IPS-18a (cell line): ENCODE data around the gene CDK5RAP1.

Experiments
- H3K27ac ChIP-seq: one replicate; pipeline ENCODE4 v1.5.1; 2013; ENCODE audit warnings: low read length
- H3K27me3 ChIP-seq: one replicate; pipeline ENCODE4 v1.6.1; 2013; ENCODE audit warnings: mild to moderate bottlenecking, low read length; ENCODE audit not compliant: control insufficient read depth, insufficient read depth
- H3K36me3 ChIP-seq: one replicate; pipeline ENCODE4 v1.6.1; 2013; ENCODE audit warnings: low read depth, low read length; ENCODE audit not compliant: control insufficient read depth
- H3K4me1 ChIP-seq: one replicate; pipeline ENCODE4 v1.6.1; 2013; ENCODE audit warnings: low read depth, low read length; ENCODE audit not compliant: control insufficient read depth
- H3K4me3 ChIP-seq: one replicate; pipeline ENCODE4 v1.5.1; 2013; ENCODE audit warnings: low read length
- H3K9ac ChIP-seq: one replicate; pipeline ENCODE4 v1.6.1; 2013; ENCODE audit warnings: mild to moderate bottlenecking, low read length, moderate library complexity
- H3K9me3 ChIP-seq: one replicate; pipeline ENCODE4 v1.6.1; 2013; ENCODE audit warnings: low read depth, low read length; ENCODE audit not compliant: control insufficient read depth

CDK5RAP1 gene

DNA sequence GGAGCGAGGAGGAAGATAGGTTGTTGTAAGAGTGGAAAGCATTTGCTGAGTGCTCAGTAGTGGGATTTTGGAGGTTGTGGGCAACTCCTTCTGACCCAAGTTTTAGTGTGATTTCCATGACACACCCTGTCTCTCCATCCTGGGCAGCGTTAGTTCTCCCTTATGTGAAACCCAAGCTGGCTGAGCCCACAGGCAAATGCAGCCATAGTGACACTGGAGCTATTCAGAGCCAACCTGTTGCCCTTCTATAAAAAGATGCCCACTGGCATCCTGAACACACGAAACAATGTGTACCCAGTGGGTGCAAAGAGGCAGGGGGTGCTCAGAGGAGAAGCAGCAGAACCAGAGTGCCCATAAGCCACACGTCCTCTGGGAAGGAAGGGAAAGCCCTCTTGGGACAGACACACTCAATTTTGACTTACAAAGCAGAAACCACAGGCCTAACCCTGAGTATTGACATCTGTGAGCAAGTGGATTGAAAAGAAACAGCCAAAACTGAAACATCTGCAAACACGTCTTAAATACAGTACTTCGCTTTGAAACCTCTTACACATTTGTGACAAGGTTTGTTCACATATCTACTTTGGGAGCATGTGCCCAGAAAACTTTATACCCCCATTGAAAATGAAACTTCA, 63.7 kb downstream of the CDK5RAP1 start:
- Histone ChIP-seq H3K27ac (no peak overlapping the region), H3K4me3 (no peak overlapping the region), H3K27me3 (no peaks in the 10 kb centered on the region), H3K9ac (no peak overlapping the region), H3K9me3 (no peaks in the 10 kb centered on the region), H3K4me1 (no peaks in the 10 kb centered on the region), H3K36me3 (no peaks in the 10 kb centered on the region)

DNA sequence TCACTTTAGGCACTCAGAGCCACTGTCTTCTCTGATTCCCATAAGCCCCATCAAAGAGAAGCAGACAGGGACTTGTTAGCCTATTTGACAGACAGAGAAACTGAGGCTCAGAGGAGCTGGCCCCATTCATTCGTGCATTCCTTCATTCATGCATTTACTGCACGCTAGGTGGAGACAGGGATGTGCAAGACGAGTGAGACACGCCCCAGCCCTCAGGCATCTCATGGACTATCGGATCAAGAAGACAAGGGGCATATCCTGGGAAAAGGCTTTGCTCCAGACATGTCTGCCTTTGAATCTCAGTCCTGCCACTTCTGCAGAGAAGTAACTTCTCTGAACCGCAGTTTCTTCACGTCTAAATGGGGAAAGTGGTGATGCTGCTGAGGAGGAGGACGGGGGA, 64.2 kb downstream of the CDK5RAP1 start:
- no peaks in the 10 kb centered on the region for H3K4me1 ChIP-seq
- no peak overlapping the region for H3K9ac ChIP-seq
- H3K36me3 ChIP-seq: no peaks in the 10 kb centered on the region
- H3K4me3 ChIP-seq: no peak overlapping the region
- H3K27me3 ChIP-seq: no peaks in the 10 kb centered on the region
- H3K9me3 ChIP-seq: no peaks in the 10 kb centered on the region
- no peak overlapping the region for H3K27ac ChIP-seq

DNA sequence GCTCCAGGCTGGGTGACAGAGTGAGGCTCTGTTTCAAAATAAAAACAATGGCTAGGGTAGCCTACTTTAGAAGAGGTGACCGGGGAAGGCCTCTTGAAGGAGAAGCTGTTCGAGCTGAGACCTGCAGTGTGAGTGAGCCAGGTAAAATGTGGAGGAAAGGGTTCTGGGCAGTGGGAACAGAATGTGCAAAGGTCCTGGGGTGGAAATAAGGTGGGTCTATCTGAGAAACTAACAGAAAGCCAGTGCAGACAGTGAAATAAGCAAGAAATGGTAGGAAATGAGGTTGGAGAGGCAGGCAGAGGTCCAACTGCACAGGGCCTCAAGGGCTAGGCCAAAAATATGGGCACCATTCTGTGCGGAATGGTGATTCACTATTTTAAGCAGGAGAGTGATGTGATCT, 64.9 kb downstream of the CDK5RAP1 start:
- no peak overlapping the region for H3K9ac ChIP-seq
- no peaks in the 10 kb centered on the region for H3K27me3 ChIP-seq
- H3K9me3 ChIP-seq: no peaks in the 10 kb centered on the region
- no peaks in the 10 kb centered on the region for H3K4me1 ChIP-seq
- H3K27ac ChIP-seq: no peak overlapping the region
- H3K36me3 ChIP-seq: no peaks in the 10 kb centered on the region
- H3K4me3 ChIP-seq: no peak overlapping the region

DNA sequence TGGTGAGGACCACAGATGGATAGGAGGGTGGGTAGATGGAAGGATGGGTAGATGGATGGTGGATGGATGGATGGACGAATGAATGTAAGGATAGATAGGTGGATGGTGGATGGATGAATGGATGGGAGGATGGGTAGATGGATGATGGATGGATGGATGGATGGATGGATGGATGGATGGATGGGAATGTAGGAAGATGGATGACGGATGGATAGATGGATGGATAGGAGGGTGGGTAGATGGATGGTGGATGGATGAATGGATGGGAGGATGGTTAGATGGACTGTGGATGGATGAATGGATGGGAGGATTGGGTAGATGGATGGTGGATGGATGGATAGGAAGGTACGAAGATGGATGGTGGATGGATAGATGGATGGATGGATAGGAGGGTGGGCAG, 67.2 kb downstream of the CDK5RAP1 start:
- no peaks in the 10 kb centered on the region for H3K4me1 ChIP-seq
- H3K4me3 ChIP-seq: no peak overlapping the region
- H3K27me3 ChIP-seq: no peaks in the 10 kb centered on the region
- H3K9ac ChIP-seq: no peak overlapping the region
- no peaks in the 10 kb centered on the region for H3K36me3 ChIP-seq
- H3K27ac ChIP-seq: no peak overlapping the region
- no peaks in the 10 kb centered on the region for H3K9me3 ChIP-seq

DNA sequence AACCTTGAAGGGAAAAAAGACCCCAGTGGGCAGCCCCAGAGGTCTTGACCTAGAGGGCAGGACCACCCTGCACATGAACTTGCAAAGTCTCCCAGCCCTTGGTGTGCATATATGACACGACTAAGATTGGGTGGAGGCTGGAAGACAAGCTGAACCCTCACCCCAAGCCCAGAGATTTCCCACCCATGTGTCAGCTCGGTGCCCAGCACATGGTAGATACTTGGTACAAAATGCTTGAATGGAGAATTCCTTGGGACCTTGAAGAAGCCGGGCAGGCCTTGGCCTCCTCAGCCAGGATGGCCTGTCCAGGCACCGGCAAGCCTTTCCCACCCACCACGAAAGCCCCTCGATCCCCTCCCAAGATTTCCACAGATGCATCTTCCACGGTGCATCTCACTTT, 67.7 kb downstream of the CDK5RAP1 start:
- Histone ChIP-seq H3K27me3 (no peaks in the 10 kb centered on the region), H3K4me3 (no peak overlapping the region), H3K36me3 (no peaks in the 10 kb centered on the region), H3K4me1 (no peaks in the 10 kb centered on the region), H3K9me3 (no peaks in the 10 kb centered on the region), H3K27ac (no peak overlapping the region), H3K9ac (no peak overlapping the region)

DNA sequence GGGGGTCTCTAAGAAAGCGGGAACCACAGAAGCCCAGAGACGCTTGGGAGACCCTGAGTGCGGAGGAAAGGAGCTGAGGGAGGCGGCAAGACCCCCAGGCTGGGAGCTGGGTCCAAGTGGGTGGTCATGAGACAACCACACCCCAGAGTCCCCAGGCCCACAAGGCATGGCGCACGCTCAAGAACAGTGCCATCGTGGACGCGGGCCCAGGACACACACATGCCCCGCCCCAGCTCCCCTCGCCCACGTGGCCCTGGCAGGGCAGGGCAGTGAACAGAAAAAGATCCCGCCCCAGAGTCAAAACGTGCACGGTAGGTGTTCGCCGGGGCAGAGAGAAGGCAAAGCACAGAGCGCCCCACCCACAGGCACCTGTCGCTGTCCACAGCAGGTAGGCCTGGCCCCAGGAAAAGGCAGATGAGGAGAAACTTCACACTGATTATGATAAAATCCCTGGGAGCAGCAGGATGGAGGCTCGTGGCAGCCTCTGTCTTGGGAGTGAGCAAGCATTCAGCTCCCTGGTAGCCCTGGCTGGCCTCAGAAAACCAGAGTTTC, 68.3 kb downstream of the CDK5RAP1 start:
- H3K9me3 ChIP-seq: no peaks in the 10 kb centered on the region
- H3K27me3 ChIP-seq: no peaks in the 10 kb centered on the region
- no peaks in the 10 kb centered on the region for H3K4me1 ChIP-seq
- H3K4me3 ChIP-seq: no peak overlapping the region
- no peak overlapping the region for H3K27ac ChIP-seq
- H3K9ac ChIP-seq: no peak overlapping the region
- no peaks in the 10 kb centered on the region for H3K36me3 ChIP-seq

DNA sequence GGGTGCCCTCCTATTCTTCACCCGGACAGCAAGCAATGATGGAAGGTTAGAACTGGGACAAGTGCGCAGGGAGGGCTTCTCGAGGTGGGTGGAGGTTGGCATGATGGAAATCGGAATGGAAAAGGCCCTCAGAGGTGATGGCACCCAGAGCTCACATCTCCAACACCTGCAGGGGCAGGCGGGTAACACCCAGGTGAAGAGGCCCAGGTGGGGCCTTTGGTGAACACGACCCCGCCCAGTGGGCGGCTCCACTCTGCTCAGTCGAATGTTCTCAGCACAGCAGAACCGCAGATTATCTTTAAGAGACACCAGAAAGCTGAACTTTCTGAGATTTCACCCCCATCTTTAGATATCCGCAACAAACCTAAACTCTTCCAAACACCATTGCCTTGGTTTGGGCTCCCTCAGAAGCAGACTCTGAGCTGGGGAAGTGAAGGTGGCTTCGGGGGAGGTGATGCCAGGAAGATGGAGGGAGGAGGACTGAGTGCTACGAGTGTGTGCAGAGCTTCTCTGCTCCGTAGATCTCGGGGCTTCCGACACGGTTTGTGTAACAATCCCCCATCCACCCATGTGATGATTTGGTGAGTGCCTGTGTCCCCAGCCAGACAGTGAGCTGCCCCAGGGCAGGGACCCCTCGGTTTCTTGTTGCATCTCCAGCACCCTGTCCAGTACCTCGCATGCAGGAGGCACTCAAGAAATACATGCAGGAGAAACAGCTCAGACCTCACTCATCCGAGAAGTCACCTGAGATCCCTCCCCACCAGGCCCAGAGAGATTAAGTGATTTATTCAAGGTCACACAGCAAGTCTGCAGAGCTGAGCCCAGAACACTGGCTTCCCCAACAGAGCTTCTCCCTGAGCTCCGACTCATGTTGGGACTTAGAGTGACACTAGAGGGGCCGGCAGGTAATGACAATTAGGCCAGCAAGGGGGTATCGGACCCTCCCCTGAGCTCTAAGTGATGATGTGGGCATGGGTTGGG, 72.9 kb downstream of the CDK5RAP1 start:
- H3K36me3 ChIP-seq: no peaks in the 10 kb centered on the region
- no peaks in the 10 kb centered on the region for H3K9me3 ChIP-seq
- H3K9ac ChIP-seq: no peak overlapping the region
- H3K4me3 ChIP-seq: no peak overlapping the region
- H3K4me1 ChIP-seq: no peaks in the 10 kb centered on the region
- no peaks in the 10 kb centered on the region for H3K27me3 ChIP-seq
- H3K27ac ChIP-seq: no peak overlapping the region

DNA sequence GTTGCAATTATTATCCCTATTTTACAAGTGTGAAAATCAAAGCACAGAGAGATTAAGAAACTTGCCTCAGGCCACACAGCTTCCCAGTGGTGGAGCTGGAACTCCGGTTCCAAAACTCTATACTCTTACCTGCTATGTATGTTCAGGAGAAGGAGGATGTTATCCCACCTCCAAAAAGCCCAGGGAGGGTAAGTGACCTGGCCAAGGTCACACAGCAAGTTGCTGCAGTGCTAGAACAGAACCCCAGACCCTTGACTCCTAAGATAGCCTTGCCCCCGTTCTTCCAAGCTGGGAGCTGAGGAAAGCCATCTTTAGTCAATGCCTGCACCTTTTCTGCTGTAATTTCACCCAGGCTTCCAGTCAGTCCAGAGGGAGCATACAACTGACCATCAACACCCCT, 76.0 kb downstream of the CDK5RAP1 start:
- no peak overlapping the region for H3K27ac ChIP-seq
- H3K27me3 ChIP-seq: no peaks in the 10 kb centered on the region
- H3K4me3 ChIP-seq: no peak overlapping the region
- H3K9ac ChIP-seq: no peak overlapping the region
- no peaks in the 10 kb centered on the region for H3K36me3 ChIP-seq
- H3K9me3 ChIP-seq: no peaks in the 10 kb centered on the region
- no peaks in the 10 kb centered on the region for H3K4me1 ChIP-seq

DNA sequence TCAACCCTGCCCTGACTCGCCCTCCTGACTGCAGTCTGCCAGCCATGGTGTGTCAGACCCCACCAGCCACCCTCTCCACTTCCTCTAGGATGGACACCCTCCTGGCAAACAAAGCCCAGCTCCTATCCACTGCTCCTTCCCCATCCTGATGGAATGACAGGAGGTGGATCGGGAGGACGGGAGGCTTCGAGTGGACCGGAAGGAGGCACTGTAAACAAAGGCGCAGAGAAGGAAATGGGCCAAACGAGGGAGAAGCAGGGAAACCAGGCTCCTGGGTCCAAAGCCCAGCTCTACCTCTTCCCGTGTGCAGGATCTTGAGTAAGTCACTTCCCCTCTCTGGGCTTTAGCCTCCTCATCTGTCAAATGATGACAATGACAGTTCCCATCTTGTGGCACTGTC, 78.1 kb downstream of the CDK5RAP1 start:
- Histone ChIP-seq H3K27me3 (no peaks in the 10 kb centered on the region), H3K4me3 (no peak overlapping the region), H3K9me3 (no peaks in the 10 kb centered on the region), H3K9ac (no peak overlapping the region), H3K36me3 (no peaks in the 10 kb centered on the region), H3K4me1 (no peaks in the 10 kb centered on the region), H3K27ac (no peak overlapping the region)

DNA sequence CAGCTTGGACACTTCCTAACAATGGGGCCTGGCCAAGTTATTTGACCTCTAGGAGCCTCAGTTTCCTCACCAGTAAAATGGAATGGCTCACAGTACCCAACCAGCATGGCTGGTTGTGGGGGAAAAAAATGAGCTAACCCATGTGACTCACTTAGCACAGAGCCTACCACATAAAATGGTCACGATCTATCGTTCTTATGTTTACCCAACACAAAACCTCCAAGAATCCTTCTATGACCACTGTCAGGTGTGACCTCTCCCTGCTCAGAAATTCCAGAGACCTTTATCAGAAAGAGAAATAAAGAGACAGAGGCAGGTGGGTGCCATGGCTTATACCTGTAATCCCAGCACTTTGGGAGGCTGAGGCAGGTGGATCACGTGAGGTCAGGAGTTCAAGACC, 78.9 kb downstream of the CDK5RAP1 start:
- Histone ChIP-seq H3K27me3 (no peaks in the 10 kb centered on the region), H3K4me1 (no peaks in the 10 kb centered on the region), H3K9me3 (no peaks in the 10 kb centered on the region), H3K9ac (no peak overlapping the region), H3K4me3 (no peak overlapping the region), H3K27ac (no peak overlapping the region), H3K36me3 (no peaks in the 10 kb centered on the region)

DNA sequence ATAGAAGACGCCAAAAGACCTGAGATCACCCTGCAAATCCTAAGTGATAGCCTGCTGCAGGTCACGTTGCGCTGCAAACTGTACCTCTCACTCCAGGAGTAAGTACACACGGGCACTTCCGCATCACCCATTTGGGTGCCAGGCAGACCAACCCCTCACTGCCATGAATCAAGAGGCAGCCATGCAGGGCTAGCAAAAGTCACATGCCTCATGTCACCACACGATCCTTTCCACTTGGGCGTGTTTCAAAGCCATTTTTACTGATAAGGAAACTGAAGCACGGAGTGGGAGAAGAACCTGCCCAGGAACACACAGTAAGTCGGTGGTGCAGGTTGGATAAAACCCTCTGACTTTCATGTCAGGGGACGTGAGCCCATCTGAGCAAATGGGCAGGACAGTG, 81.3 kb downstream of the CDK5RAP1 start:
- no peak overlapping the region for H3K4me3 ChIP-seq
- no peaks in the 10 kb centered on the region for H3K4me1 ChIP-seq
- H3K36me3 ChIP-seq: no peaks in the 10 kb centered on the region
- no peaks in the 10 kb centered on the region for H3K27me3 ChIP-seq
- no peak overlapping the region for H3K9ac ChIP-seq
- H3K27ac ChIP-seq: no peak overlapping the region
- H3K9me3 ChIP-seq: no peaks in the 10 kb centered on the region

DNA sequence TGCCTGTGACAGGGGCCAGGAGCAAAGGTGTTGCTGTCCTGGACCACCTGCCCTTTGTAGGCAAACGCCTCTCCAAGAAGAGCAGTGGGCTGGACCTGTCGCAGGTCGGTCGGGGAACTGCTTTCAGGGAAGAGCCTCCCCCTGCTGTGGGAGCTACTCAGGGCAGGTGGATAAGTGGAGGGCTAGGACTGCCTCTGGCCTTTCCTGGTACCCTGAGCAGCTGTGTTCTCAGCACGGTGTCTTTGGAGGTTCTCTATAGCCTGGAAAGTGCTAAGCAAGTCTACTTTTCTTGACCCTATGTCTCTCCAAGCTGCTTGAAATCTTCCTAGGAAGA, 83.3 kb downstream of the CDK5RAP1 start:
- Histone ChIP-seq H3K27ac (no peak overlapping the region), H3K9ac (no peak overlapping the region)

More for the DNA sequence above, 83.3 kb downstream of the CDK5RAP1 start:
- Histone ChIP-seq H3K36me3 (no peaks in the 10 kb centered on the region), H3K27me3 (no peaks in the 10 kb centered on the region), H3K9me3 (no peaks in the 10 kb centered on the region), H3K4me1 (no peaks in the 10 kb centered on the region), H3K4me3 (no peak overlapping the region)
